Measurements from ENCODE around the gene DGKD.
A peak's percentile ranks its signal among the peaks of the same experiment; 100 is the strongest.

The DGKD gene

GRCh38 chr2:233385489-233386044 lies 31.3 kb downstream of the DGKD start:
- DNase-seq, result peak; percentile 49
- Histone ChIP-seq H3K4me3 (ENCODE audit: low read length) (peak overlapping the region; percentile 16; the same call in 1 of the 2 replicates), H3K4me2 (ENCODE audit: low read depth, low read length) (peak overlapping the region; percentile 57), H3K9me2 (replicated peaks; ENCODE audit: insufficient read depth, low read length) (no peaks in the 10 kb centered on the region), H3K4me1 (ENCODE audit: low read length) (peaks cover 31% of the 10 kb centered on the region), H3K79me2 (ENCODE audit: low read length) (peaks cover 71% of the 10 kb centered on the region), H3K9ac (ENCODE audit: low read length) (peak overlapping the region; percentile 33; the same call in 1 of the 2 replicates), H3K9me3 (replicated peaks; ENCODE audit: insufficient read depth, low read length) (no peaks in the 10 kb centered on the region), H2AFZ (ENCODE audit: low read length) (no peak overlapping the region), H3K36me3 (replicated peaks; ENCODE audit: insufficient read depth, low read length) (no peaks in the 10 kb centered on the region), H3F3A (ENCODE audit: insufficient read depth, low read length) (peaks cover 15% of the 10 kb centered on the region; the same call in 1 of the 2 replicates), H3K27me3 (replicated peaks; ENCODE audit: insufficient read depth, low read length) (no peaks in the 10 kb centered on the region), H4K20me1 (ENCODE audit: insufficient read depth, low read length) (no peaks in the 10 kb centered on the region), H3K27ac (ENCODE audit: low read length) (peak overlapping the region; percentile 88)
- no peak for TF ChIP-seq EZH2phosphoT487 (IDR thresholded peaks at IDR 0.05; ENCODE audit: low read length)
- no peak for TF ChIP-seq EZH2 (optimal IDR thresholded peaks at IDR 0.05; ENCODE audit: low read depth, low read length)
- TF ChIP-seq CTCF (IDR thresholded peaks at IDR 0.05; ENCODE audit: low read length), result no peak

DNA sequence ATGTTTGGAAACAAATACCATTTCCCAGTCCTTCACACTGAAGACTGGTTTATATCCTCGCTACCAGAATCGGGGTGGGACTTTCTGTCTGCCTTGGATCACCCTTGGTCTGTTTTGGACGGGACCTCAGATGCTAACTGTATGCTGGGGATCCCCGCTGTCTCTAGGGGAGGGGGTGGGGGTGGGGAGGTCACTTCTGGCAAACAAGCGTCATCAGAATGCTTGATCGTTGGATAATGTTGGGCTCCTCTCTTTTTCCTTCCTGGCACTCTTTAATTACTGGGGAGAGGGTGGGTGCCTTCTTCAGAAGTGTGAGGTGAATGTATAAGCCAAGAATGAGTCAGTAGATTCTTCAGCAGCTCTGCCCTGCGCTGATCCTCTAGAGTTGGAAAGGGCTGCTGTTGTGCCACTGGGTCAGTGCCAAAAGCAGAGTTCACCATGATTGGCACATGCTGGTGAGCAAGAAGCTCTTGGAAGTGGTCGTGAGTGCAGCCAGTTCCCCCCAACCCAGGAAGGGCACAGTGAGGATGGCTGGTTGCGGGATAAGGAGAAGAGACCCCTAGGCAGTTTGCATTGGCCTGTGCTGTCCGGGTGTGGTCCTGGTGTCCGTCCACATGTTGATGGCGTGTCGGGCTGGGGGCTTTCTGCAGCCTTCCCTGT lies 32.2 kb downstream of the DGKD start:
- peaks cover 61% of the 10 kb centered on the region for H3K79me2 ChIP-seq (ENCODE audit: low read length)
- no peak overlapping the region for H3K4me3 ChIP-seq (ENCODE audit: low read length)
- no peak overlapping the region for H2AFZ ChIP-seq (ENCODE audit: low read length)
- no peaks in the 10 kb centered on the region for H4K20me1 ChIP-seq (ENCODE audit: insufficient read depth, low read length)
- H3K27ac ChIP-seq (ENCODE audit: low read length), result peak overlapping the region; percentile 88; the same call in 1 of the 2 replicates
- H3K9me2 ChIP-seq (replicated peaks; ENCODE audit: insufficient read depth, low read length), result no peaks in the 10 kb centered on the region
- DNase-seq, result no peak
- H3K9ac ChIP-seq (ENCODE audit: low read length), result no peak overlapping the region
- no peaks in the 10 kb centered on the region for H3K36me3 ChIP-seq (replicated peaks; ENCODE audit: insufficient read depth, low read length)
- peaks cover 31% of the 10 kb centered on the region for H3K4me1 ChIP-seq (ENCODE audit: low read length)
- peaks cover 15% of the 10 kb centered on the region; the same call in 1 of the 2 replicates for H3F3A ChIP-seq (ENCODE audit: insufficient read depth, low read length)
- no peak for TF ChIP-seq EZH2phosphoT487 (IDR thresholded peaks at IDR 0.05; ENCODE audit: low read length)
- no peaks in the 10 kb centered on the region for H3K9me3 ChIP-seq (replicated peaks; ENCODE audit: insufficient read depth, low read length)
- no peaks in the 10 kb centered on the region for H3K27me3 ChIP-seq (replicated peaks; ENCODE audit: insufficient read depth, low read length)
- peak overlapping the region; percentile 57; the same call in 1 of the 2 replicates for H3K4me2 ChIP-seq (ENCODE audit: low read depth, low read length)

- H3K4me1 ChIP-seq (ENCODE audit: low read length), result peaks cover 31% of the 10 kb centered on the region
- no peak overlapping the region for H3K9ac ChIP-seq (ENCODE audit: low read length)
- H2AFZ ChIP-seq (ENCODE audit: low read length), result no peak overlapping the region
- H3K27ac ChIP-seq (ENCODE audit: low read length), result no peak overlapping the region
- no peak overlapping the region for H3K4me3 ChIP-seq (ENCODE audit: low read length)
- H3K36me3 ChIP-seq (replicated peaks; ENCODE audit: insufficient read depth, low read length), result no peaks in the 10 kb centered on the region
- TF ChIP-seq EZH2 (optimal IDR thresholded peaks at IDR 0.05; ENCODE audit: low read depth, low read length), result no peak
- TF ChIP-seq CTCF (IDR thresholded peaks at IDR 0.05; ENCODE audit: low read length), result no peak
- TF ChIP-seq EZH2phosphoT487 (IDR thresholded peaks at IDR 0.05; ENCODE audit: low read length), result no peak
- no peaks in the 10 kb centered on the region for H3K9me2 ChIP-seq (replicated peaks; ENCODE audit: insufficient read depth, low read length)
- peaks cover 56% of the 10 kb centered on the region for H3K79me2 ChIP-seq (ENCODE audit: low read length)
- DNase-seq, result no peak
- H3K9me3 ChIP-seq (replicated peaks; ENCODE audit: insufficient read depth, low read length), result no peaks in the 10 kb centered on the region
- no peak overlapping the region for H3K4me2 ChIP-seq (ENCODE audit: low read depth, low read length)
- H4K20me1 ChIP-seq (ENCODE audit: insufficient read depth, low read length), result no peaks in the 10 kb centered on the region
- no peaks in the 10 kb centered on the region for H3K27me3 ChIP-seq (replicated peaks; ENCODE audit: insufficient read depth, low read length)
- peaks cover 15% of the 10 kb centered on the region; the same call in 1 of the 2 replicates for H3F3A ChIP-seq (ENCODE audit: insufficient read depth, low read length)
Observed at GRCh38 chr2:233387225-233387624, 32.9 kb downstream of the DGKD start.

Data from MM.1S (cell line).